Thoracic aorta (tissue), 2 donors: ENCODE results near the gene FBLN5. TPM values are rescaled to one million over a fixed set of nuclear protein-coding genes. Genes with fewer than 3 reads are reported as not detected.
A peak's percentile ranks its signal among the peaks of the same experiment; 100 is the strongest.

Experiments
- ATAC-seq: fragments of 150-250 bp; one replicate; pipeline ENCODE4 v1.8.0; 2017; ENCODE audit warnings: low read depth; ENCODE audit not compliant: insufficient number of reproducible peaks, low FRiP score
- DNase-seq: peaks from one replicate; pipeline ENCODE4 v3.0.0-alpha.2; 2020; ENCODE audit warnings: low spot score
- H3K27ac ChIP-seq, 2 donors: fragments of 200-600 bp; sonication (generic); 1 replicate in 1 of 2; 2 replicates in 1 of 2; pipeline ENCODE4 v1.5.1; 2016; ENCODE audit warnings: mild to moderate bottlenecking in 2 of 2, moderate library complexity in 2 of 2
- H3K27me3 ChIP-seq: fragments of 200-600 bp; sonication (generic); replicated peaks from 2 replicates; pipeline ENCODE4 v1.6.0; 2016; ENCODE audit warnings: mild to moderate bottlenecking; ENCODE audit not compliant: insufficient read depth
- H3K36me3 ChIP-seq: fragments of 200-600 bp; sonication (generic); one replicate; pipeline ENCODE4 v1.5.1; 2016
- H3K4me1 ChIP-seq, 2 donors: fragments of 200-600 bp; sonication (generic); 1 replicate in 1 of 2; 2 replicates in 1 of 2; pipeline versions ENCODE4 v1.5.1 to v1.6.0; 2016; ENCODE audit warnings: low read depth in 2 of 2, mild to moderate bottlenecking in 1 of 2; ENCODE audit not compliant: control insufficient read depth in 1 of 2
- H3K4me3 ChIP-seq: fragments of 200-600 bp; sonication (generic); 2 replicates; pipeline ENCODE4 v1.5.1; 2016; ENCODE audit warnings: mild to moderate bottlenecking
- H3K9me3 ChIP-seq: fragments of 200-600 bp; sonication (generic); 2 replicates; pipeline ENCODE4 v1.5.1; 2016
- CTCF ChIP-seq: fragments of 200-600 bp; sonication (generic); IDR thresholded peaks from one replicate; pipeline ENCODE4 v1.5.1; 2019; ENCODE audit warnings: antibody characterized with exemption
- total RNA-seq, 2 donors: library from RNA; depleted of rRNA; stranded (reverse); fragments of >200 nt; gene quantifications; one replicate each; pipeline versions ENCODE4 v1.1.0 to v1.2.3, GENCODE V29; 2016

Gene FBLN5
- total RNA-seq, result 1,000 to 10,000 TPM in 1 of 2 donors, 100 to 1,000 TPM in 1; 824 to 1,103 TPM

- no peak for DNase-seq
- Histone ChIP-seq H3K27me3 (no peaks in the 10 kb centered on the region), H3K4me3 (peak within 1 kb of the TSS; percentile 94), H3K4me1 (peaks cover 19 to 31% of the 10 kb centered on the region in 2 donors), H3K27ac (peak within 1 kb of the TSS; percentile 94 to 98), H3K36me3 (no peaks in the 10 kb centered on the region), H3K9me3 (no peaks in the 10 kb centered on the region)
- TF ChIP-seq CTCF, result no peak
- peak; percentile 27 for ATAC-seq
Measured at GRCh38 chr14:91947475-91948184, at the start of gene FBLN5. TSS of gene FBLN5 (minus strand) at chr14:91947694. CDS start at chr14:91947229, 465 bp downstream.

- peaks cover 6 to 23% of the 10 kb centered on the region in 2 donors for H3K4me1 ChIP-seq
- no peaks in the 10 kb centered on the region for H3K36me3 ChIP-seq
- no peak overlapping the region for H3K4me3 ChIP-seq
- H3K27me3 ChIP-seq, result no peaks in the 10 kb centered on the region
- peak overlapping the region; percentile 18 to 26 for H3K27ac ChIP-seq
- peak; percentile 61 for TF ChIP-seq CTCF
- peak; percentile 78 for ATAC-seq
- DNase-seq, result no peak
- no peaks in the 10 kb centered on the region for H3K9me3 ChIP-seq
Measured at GRCh38 chr14:91996948-91997371, 49.5 kb upstream of the FBLN5 start.

- Histone ChIP-seq H3K4me3 (no peak overlapping the region), H3K27me3 (no peaks in the 10 kb centered on the region), H3K36me3 (peaks cover 6% of the 10 kb centered on the region), H3K27ac (peak overlapping the region; percentile 18 to 37), H3K9me3 (no peaks in the 10 kb centered on the region), H3K4me1 (peaks cover 41 to 55% of the 10 kb centered on the region in 2 donors)
- no peak for ATAC-seq
- no peak for DNase-seq
- no peak for TF ChIP-seq CTCF
Measured at GRCh38 chr14:91987192-91987591, 39.7 kb upstream of the FBLN5 start.

- DNase-seq (no peak), ATAC-seq (no peak)
- Histone ChIP-seq H3K4me3 (peak overlapping the region; percentile 32), H3K36me3 (peaks cover 3% of the 10 kb centered on the region), H3K4me1 (peaks cover 41 to 64% of the 10 kb centered on the region in 2 donors), H3K27ac (peak overlapping the region; percentile 8 to 46), H3K9me3 (no peaks in the 10 kb centered on the region), H3K27me3 (no peaks in the 10 kb centered on the region)
- no peak for TF ChIP-seq CTCF
Measured at GRCh38 chr14:91985521-91986255, 38.2 kb upstream of the FBLN5 start.

- peaks cover 43 to 71% of the 10 kb centered on the region in 2 donors for H3K4me1 ChIP-seq
- ATAC-seq (no peak), DNase-seq (no peak)
- H3K27me3 ChIP-seq, result no peaks in the 10 kb centered on the region
- peak overlapping the region; percentile 7 to 46 for H3K27ac ChIP-seq
- no peaks in the 10 kb centered on the region for H3K9me3 ChIP-seq
- peak overlapping the region; percentile 32 for H3K4me3 ChIP-seq
- no peaks in the 10 kb centered on the region for H3K36me3 ChIP-seq
- TF ChIP-seq CTCF, result no peak
Measured at GRCh38 chr14:91985008-91985407, 37.5 kb upstream of the FBLN5 start.
